IPS-18c (cell line): Measurements from ENCODE around the gene C6orf120.

Experiments
- H3K4me3 ChIP-seq: 2 replicates; pipeline ENCODE4 v1.7.0; 2013; ENCODE audit warnings: low read depth, mild to moderate bottlenecking, low read length, moderate library complexity; ENCODE audit not compliant: insufficient read depth
- H3K9me3 ChIP-seq: one replicate; pipeline ENCODE4 v1.6.1; 2013; ENCODE audit warnings: mild to moderate bottlenecking, low read length, moderate library complexity; ENCODE audit not compliant: control insufficient read depth, insufficient read depth

Gene C6orf120

DNA sequence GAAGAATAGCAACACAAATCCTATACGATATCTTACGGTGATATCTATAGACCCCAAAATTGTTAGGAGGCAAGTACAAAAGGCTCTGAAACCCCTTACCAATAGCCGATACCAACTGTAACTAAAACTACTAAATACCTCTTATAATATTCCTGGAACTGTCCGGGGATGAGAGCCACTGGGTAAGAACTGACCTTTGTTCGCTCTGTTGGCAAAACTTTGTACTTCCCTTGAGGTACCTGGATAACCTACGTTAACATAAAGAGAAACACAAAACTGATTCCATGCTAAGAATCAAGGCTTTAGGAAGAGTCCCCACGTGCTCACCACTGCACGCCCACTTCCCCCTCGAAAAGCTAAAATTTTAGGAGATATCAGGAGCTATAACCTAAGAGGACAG is 12.7 kb downstream of the C6orf120 start:
- Histone ChIP-seq H3K4me3 (no peak overlapping the region), H3K9me3 (no peaks in the 10 kb centered on the region)

GRCh38 chr6:169719117-169719516 is 17.2 kb downstream of the C6orf120 start:
- Histone ChIP-seq H3K4me3 (no peak overlapping the region), H3K9me3 (no peaks in the 10 kb centered on the region)

DNA sequence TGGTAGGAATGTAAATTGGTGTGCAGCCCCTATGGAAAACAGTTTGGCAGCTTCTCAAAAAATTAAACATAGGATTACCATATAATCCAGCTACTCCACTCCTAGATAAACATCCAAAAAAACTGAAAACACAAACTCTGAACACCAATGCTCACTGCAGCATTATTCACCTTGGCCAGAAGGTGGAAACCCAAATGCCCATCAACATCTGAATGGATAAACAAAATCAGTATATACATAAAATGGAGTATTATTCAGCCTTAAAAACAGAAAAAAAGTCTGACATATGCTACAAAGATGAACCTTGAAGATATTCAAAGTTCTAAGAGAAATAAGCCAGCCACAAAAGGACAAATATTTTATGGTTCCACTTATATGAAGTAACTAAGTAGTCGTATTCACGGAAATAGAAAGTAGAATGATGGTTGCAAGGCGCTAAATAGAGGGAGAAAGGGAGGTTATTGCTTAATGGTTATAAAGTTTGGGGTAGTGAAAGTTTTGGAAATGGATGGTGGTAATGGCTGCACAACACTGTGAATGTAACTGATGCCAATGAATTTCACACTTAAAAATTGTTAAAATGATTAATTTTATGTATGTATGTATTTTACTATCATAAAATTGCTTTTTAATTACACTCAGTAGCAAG is 18.4 kb downstream of the C6orf120 start:
- Histone ChIP-seq H3K9me3 (no peaks in the 10 kb centered on the region), H3K4me3 (no peak overlapping the region)

GRCh38 chr6:169722362-169723199 is 20.7 kb downstream of the C6orf120 start:
- no peaks in the 10 kb centered on the region for H3K9me3 ChIP-seq

GRCh38 chr6:169723200-169723909 is 21.4 kb downstream of the C6orf120 start:
- peak overlapping the region; percentile 82 for H3K4me3 ChIP-seq
- no peaks in the 10 kb centered on the region for H3K9me3 ChIP-seq

More at GRCh38 chr6:169722362-169723199, 20.7 kb downstream of the C6orf120 start:
- peak overlapping the region; percentile 82 for H3K4me3 ChIP-seq

- Histone ChIP-seq H3K4me3 (peak overlapping the region; percentile 44), H3K9me3 (no peaks in the 10 kb centered on the region)
Measured at GRCh38 chr6:169723991-169724493, 22.1 kb downstream of the C6orf120 start.

GRCh38 chr6:169724494-169725124 is 22.7 kb downstream of the C6orf120 start, which contains the start of gene PHF10:
Gene PHF10 (minus strand): TSS chr6:169724500. CDS start chr6:169723931, 569 bp downstream.
- Histone ChIP-seq H3K4me3 (peak within 1 kb of the TSS; percentile 87), H3K9me3 (no peaks in the 10 kb centered on the region)

- H3K4me3 ChIP-seq: peak overlapping the region; percentile 87
Measured at GRCh38 chr6:169725125-169726048, 23.5 kb downstream of the C6orf120 start.

DNA sequence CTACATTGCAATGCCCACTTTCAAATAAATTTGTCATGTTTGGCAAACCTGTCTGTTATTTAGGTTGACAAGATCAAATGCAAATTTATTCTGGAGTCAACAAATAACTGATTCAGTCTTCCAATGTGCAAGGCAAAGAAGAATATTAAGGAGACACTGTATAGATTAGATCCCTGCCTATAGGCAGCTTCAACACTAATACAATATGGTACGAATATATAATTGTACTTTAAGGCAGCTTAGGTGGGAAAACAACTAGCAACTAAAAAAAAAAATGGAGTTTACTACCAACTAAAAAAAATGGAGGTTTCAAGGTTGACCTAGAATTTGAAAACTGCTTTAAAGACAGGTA is 24.1 kb downstream of the C6orf120 start:
- Histone ChIP-seq H3K9me3 (no peaks in the 10 kb centered on the region), H3K4me3 (no peak overlapping the region)

More at GRCh38 chr6:169725125-169726048, 23.5 kb downstream of the C6orf120 start:
- H3K9me3 ChIP-seq: no peaks in the 10 kb centered on the region

GRCh38 chr6:169726963-169727362 is 25.0 kb downstream of the C6orf120 start:
- H3K9me3 ChIP-seq: no peaks in the 10 kb centered on the region
- no peak overlapping the region for H3K4me3 ChIP-seq

GRCh38 chr6:169729961-169730360 is 28.0 kb downstream of the C6orf120 start:
- no peak overlapping the region for H3K4me3 ChIP-seq

DNA sequence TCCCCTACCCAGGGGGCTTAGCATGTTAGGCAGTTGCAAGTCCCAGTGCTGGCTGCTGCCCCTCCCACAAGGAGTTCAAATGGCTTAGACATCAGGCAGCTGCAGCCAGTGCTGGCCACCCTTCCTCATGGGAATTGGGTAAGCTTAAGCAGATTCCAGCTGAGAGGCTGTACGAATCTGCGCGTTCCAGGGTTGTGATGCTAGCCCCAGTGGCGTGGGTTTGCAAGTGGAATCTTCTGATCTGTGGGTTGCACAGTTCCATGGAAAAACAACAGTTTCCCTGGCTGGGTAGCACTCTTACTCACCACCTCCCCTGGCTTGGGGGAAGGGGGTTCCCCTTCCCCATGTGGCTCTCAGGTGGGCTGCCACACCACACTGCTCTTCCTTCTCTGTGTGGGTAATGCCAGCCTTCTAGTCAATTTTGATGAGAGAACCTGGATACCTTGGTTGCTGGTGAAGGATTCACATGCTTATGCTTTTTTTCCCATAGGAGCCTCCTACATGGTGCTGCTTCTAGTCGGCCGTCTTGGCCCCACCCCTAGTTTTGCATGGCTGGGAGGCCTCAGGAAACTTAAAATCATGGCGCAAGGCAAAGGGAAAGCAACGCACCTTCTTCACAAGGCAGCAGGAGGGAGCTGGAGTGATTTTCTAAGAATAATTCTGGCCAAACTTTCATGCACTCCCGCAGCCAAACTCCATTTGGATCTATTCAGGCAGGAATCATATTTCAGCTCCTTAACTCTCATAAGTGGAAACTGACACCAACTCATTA is 36.5 kb downstream of the C6orf120 start:
- Histone ChIP-seq H3K9me3 (no peaks in the 10 kb centered on the region), H3K4me3 (no peak overlapping the region)

More at GRCh38 chr6:169729961-169730360, 28.0 kb downstream of the C6orf120 start:
- no peaks in the 10 kb centered on the region for H3K9me3 ChIP-seq

DNA sequence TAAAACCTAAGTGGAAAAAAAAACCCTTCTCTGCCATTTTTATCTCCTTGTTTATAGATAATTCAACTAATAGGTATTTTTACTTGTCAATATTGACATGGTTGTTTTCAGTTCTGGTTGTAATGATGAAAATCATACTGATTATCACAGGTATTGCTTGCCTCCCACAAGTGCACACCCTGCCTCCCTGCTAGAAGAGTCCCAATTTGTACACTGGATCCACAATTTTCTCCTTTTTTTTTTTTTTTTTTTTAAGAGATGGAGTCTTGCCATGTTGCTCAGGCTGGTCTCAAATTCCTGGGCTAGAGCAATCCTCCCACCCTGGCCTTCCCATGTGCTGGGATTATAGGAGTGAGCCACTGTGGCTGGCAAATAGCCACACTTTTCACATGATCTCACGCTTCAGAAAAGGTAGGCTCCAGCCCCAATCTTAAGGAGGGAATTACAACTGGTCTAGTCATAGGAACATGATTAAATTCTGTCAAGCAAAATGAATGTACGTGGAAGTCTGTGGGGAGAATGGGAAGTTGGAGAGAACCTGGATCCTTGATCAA is 37.1 kb downstream of the C6orf120 start:
- Histone ChIP-seq H3K4me3 (no peak overlapping the region), H3K9me3 (no peaks in the 10 kb centered on the region)

GRCh38 chr6:169741344-169741743 is 39.4 kb downstream of the C6orf120 start:
- no peak overlapping the region for H3K4me3 ChIP-seq
- H3K9me3 ChIP-seq: no peaks in the 10 kb centered on the region

GRCh38 chr6:169745405-169745804 is 43.5 kb downstream of the C6orf120 start:
- Histone ChIP-seq H3K9me3 (no peaks in the 10 kb centered on the region), H3K4me3 (no peak overlapping the region)
